Mesenchymal stem cell (in vitro differentiated cells and primary cell): ENCODE measurements around the gene GNAI2.

Source experiments
- DNase-seq: peaks from one replicate; pipeline ENCODE4 v3.0.0-alpha.2; 2013
- H2AFZ ChIP-seq: one replicate; pipeline ENCODE4 v1.6.1; 2013; ENCODE audit warnings: low read depth, mild to moderate bottlenecking, control low read depth, inconsistent platforms, low read length, moderate library complexity
- H2AK5ac ChIP-seq: 2 replicates; pipeline ENCODE4 v1.6.1; 2013; ENCODE audit warnings: low read length, moderate library complexity, mild to moderate bottlenecking, inconsistent platforms; ENCODE audit not compliant: severe bottlenecking
- H2BK120ac ChIP-seq: one replicate; pipeline ENCODE4 v1.6.1; 2013; ENCODE audit warnings: low read depth, mild to moderate bottlenecking, inconsistent platforms, low read length, moderate library complexity
- H2BK12ac ChIP-seq, 2 experiments: one replicate each; pipeline ENCODE4 v1.6.1; 2013; ENCODE audit warnings: inconsistent platforms in 2 of 2, low read length in 2 of 2, mild to moderate bottlenecking in 2 of 2, moderate library complexity in 2 of 2, control low read depth in 1 of 2
- H2BK15ac ChIP-seq: one replicate; pipeline ENCODE4 v1.6.1; 2013; ENCODE audit warnings: mild to moderate bottlenecking, low read depth, inconsistent platforms; ENCODE audit not compliant: poor library complexity, severe bottlenecking
- H2BK5ac ChIP-seq: 2 replicates; pipeline ENCODE4 v1.6.1; 2013; ENCODE audit warnings: low read depth, mild to moderate bottlenecking, low read length, control low read depth, inconsistent platforms; ENCODE audit not compliant: poor library complexity, severe bottlenecking
- H3K14ac ChIP-seq, 2 experiments: one replicate each; pipeline ENCODE4 v1.6.1; 2013; ENCODE audit warnings: inconsistent platforms in 2 of 2, low read length in 2 of 2, control low read depth in 1 of 2, mild to moderate bottlenecking in 1 of 2, moderate library complexity in 1 of 2
- H3K18ac ChIP-seq, 2 experiments: one replicate each; pipeline ENCODE4 v1.6.1; 2013; ENCODE audit warnings: inconsistent platforms in 2 of 2, low read length in 2 of 2, control low read depth in 1 of 2, low read depth in 1 of 2, mild to moderate bottlenecking in 1 of 2
- H3K23ac ChIP-seq, 2 experiments: one replicate each; pipeline ENCODE4 v1.6.1; 2013; ENCODE audit warnings: inconsistent platforms in 2 of 2, low read length in 2 of 2, mild to moderate bottlenecking in 2 of 2, moderate library complexity in 2 of 2, control low read depth in 1 of 2
- H3K27ac ChIP-seq: 2 replicates; pipeline ENCODE4 v1.5.1; 2013; ENCODE audit warnings: mild to moderate bottlenecking, moderate library complexity, low read length, control low read depth, inconsistent platforms; ENCODE audit not compliant: poor library complexity, severe bottlenecking
- H3K27me3 ChIP-seq, 2 experiments: 2 replicates each; pipeline versions ENCODE4 v1.6.1 to v1.7.0; 2013; ENCODE audit warnings: low read length in 2 of 2, mild to moderate bottlenecking in 2 of 2, moderate library complexity in 2 of 2, control low read depth in 1 of 2, inconsistent platforms in 1 of 2; ENCODE audit not compliant: control insufficient read depth in 1 of 2, insufficient read depth in 1 of 2
- H3K36me3 ChIP-seq, 2 experiments: 2 replicates each; pipeline versions ENCODE4 v1.6.1 to v1.7.0; 2013; ENCODE audit warnings: low read length in 2 of 2, control low read depth in 1 of 2, inconsistent platforms in 1 of 2, low read depth in 1 of 2, mild to moderate bottlenecking in 1 of 2; ENCODE audit not compliant: insufficient read depth in 2 of 2, control insufficient read depth in 1 of 2
- H3K4ac ChIP-seq, 2 experiments: one replicate each; pipeline ENCODE4 v1.6.1; 2013; ENCODE audit warnings: inconsistent platforms in 2 of 2, low read length in 2 of 2, mild to moderate bottlenecking in 2 of 2, moderate library complexity in 2 of 2, control low read depth in 1 of 2, low read depth in 1 of 2
- H3K4me1 ChIP-seq: 2 replicates; pipeline ENCODE4 v1.6.1; 2013; ENCODE audit warnings: low read depth, low read length, control low read depth; ENCODE audit not compliant: control insufficient read depth, insufficient read depth
- H3K4me2 ChIP-seq: 2 replicates; pipeline ENCODE4 v1.6.1; 2013; ENCODE audit warnings: low read length, mild to moderate bottlenecking, inconsistent platforms; ENCODE audit not compliant: poor library complexity, severe bottlenecking
- H3K4me3 ChIP-seq, 2 experiments: 2 replicates each; pipeline versions ENCODE4 v1.5.1 to v1.7.0; 2013; ENCODE audit warnings: low read length in 2 of 2, mild to moderate bottlenecking in 2 of 2, control low read depth in 1 of 2, low read depth in 1 of 2; ENCODE audit not compliant: insufficient read depth in 1 of 2
- H3K79me1 ChIP-seq: replicated peaks from 2 replicates; pipeline ENCODE4 v1.6.1; 2013; ENCODE audit warnings: mild to moderate bottlenecking, control low read depth, low read length, inconsistent platforms; ENCODE audit not compliant: poor library complexity, severe bottlenecking
- H3K9ac ChIP-seq: 2 replicates; pipeline ENCODE4 v1.7.0; 2013; ENCODE audit warnings: mild to moderate bottlenecking, low read length, moderate library complexity
- H3K9me3 ChIP-seq: 2 replicates; pipeline ENCODE4 v1.7.0; 2013; ENCODE audit warnings: mild to moderate bottlenecking, low read length; ENCODE audit not compliant: control insufficient read depth
- H4K8ac ChIP-seq: one replicate; pipeline ENCODE4 v1.6.1; 2013; ENCODE audit warnings: inconsistent platforms, mild to moderate bottlenecking, low read length, moderate library complexity
- H4K91ac ChIP-seq: one replicate; pipeline ENCODE4 v1.6.1; 2013; ENCODE audit warnings: mild to moderate bottlenecking, low read length, inconsistent platforms
- WGBS: methylation state at CpG from one replicate; pipeline ENCODE4 v1.1.7; 2013; ENCODE audit warnings: mixed read lengths; 5-methylcytosine and 5-hydroxymethylcytosine counted together

GNAI2 gene

GRCh38 chr3:50245251-50245745 is 9.3 kb downstream of the GNAI2 start:
- no peak overlapping the region for H2BK5ac ChIP-seq
- no peak overlapping the region for H3K14ac ChIP-seq
- peak overlapping the region in 1 of 2 experiments; percentile 63 for H3K4me3 ChIP-seq
- peak overlapping the region; percentile 38 to 72 for H2BK12ac ChIP-seq
- peaks cover 79% of the 10 kb centered on the region for H3K4me1 ChIP-seq
- no peak for DNase-seq
- peak overlapping the region in 1 of 2 experiments; percentile 80 for H3K18ac ChIP-seq
- no peaks in the 10 kb centered on the region for H3K27me3 ChIP-seq
- H2BK15ac ChIP-seq, result peak overlapping the region; percentile 60
- H3K9me3 ChIP-seq, result no peaks in the 10 kb centered on the region
- peak overlapping the region; percentile 92 for H4K8ac ChIP-seq
- H2AFZ ChIP-seq, result no peak overlapping the region
- peak overlapping the region; percentile 75 for H2AK5ac ChIP-seq
- H3K4me2 ChIP-seq, result peak overlapping the region; percentile 83
- H3K79me1 ChIP-seq, result no peaks in the 10 kb centered on the region
- peak overlapping the region; percentile 97 for H2BK120ac ChIP-seq
- WGBS, result 86% methylated on average over 16 of the region's 16 CpGs
- H3K9ac ChIP-seq, result peak overlapping the region; percentile 77
- H3K27ac ChIP-seq, result peak overlapping the region; percentile 96
- peak overlapping the region; percentile 93 for H4K91ac ChIP-seq
- peaks cover 26 to 67% of the 10 kb centered on the region in 2 experiments for H3K36me3 ChIP-seq
- no peak overlapping the region for H3K23ac ChIP-seq
- H3K4ac ChIP-seq, result peak overlapping the region; percentile 82 to 84

- peak overlapping the region; percentile 93 for H4K91ac ChIP-seq
- no peaks in the 10 kb centered on the region for H3K9me3 ChIP-seq
- H2BK120ac ChIP-seq, result peak overlapping the region; percentile 97
- H3K9ac ChIP-seq, result peak overlapping the region; percentile 77
- peak; percentile 87 for DNase-seq
- peak overlapping the region; percentile 75 for H2AK5ac ChIP-seq
- H3K4me3 ChIP-seq, result peak overlapping the region; percentile 33 to 63
- H3K23ac ChIP-seq, result peak overlapping the region in 1 of 2 experiments; percentile 34
- H3K18ac ChIP-seq, result peak overlapping the region; percentile 82 to 92
- H3K14ac ChIP-seq, result peak overlapping the region in 1 of 2 experiments; percentile 79
- peak overlapping the region; percentile 82 to 84 for H3K4ac ChIP-seq
- H3K4me2 ChIP-seq, result peak overlapping the region; percentile 83
- 4% methylated on average over 19 of the region's 25 CpGs for WGBS
- peak overlapping the region; percentile 77 for H2BK5ac ChIP-seq
- H2AFZ ChIP-seq, result no peak overlapping the region
- H2BK12ac ChIP-seq, result peak overlapping the region; percentile 49 to 72
- peak overlapping the region; percentile 60 for H2BK15ac ChIP-seq
- peaks cover 28 to 67% of the 10 kb centered on the region in 2 experiments for H3K36me3 ChIP-seq
- H4K8ac ChIP-seq, result peak overlapping the region; percentile 93
- peaks cover 78% of the 10 kb centered on the region for H3K4me1 ChIP-seq
- H3K79me1 ChIP-seq, result no peaks in the 10 kb centered on the region
- H3K27me3 ChIP-seq, result no peaks in the 10 kb centered on the region
- peak overlapping the region; percentile 96 for H3K27ac ChIP-seq
These were observed 10.0 kb downstream of the GNAI2 start for GRCh38 chr3:50245831-50246516.

- Histone ChIP-seq H3K79me1 (no peaks in the 10 kb centered on the region), H2BK12ac (peak overlapping the region in 1 of 2 experiments; percentile 61), H3K36me3 (peaks cover 30 to 67% of the 10 kb centered on the region in 2 experiments), H3K9ac (peak overlapping the region; percentile 77), H3K4me3 (peak overlapping the region in 1 of 2 experiments; percentile 57), H3K23ac (peak overlapping the region in 1 of 2 experiments; percentile 34), H4K91ac (peak overlapping the region; percentile 91), H2AFZ (no peak overlapping the region), H3K4ac (peak overlapping the region; percentile 39 to 70), H2BK120ac (peak overlapping the region; percentile 36), H3K18ac (peak overlapping the region; percentile 82 to 92), H3K4me2 (peak overlapping the region; percentile 83), H2AK5ac (peak overlapping the region; percentile 73), H3K9me3 (no peaks in the 10 kb centered on the region), H4K8ac (peak overlapping the region; percentile 93), H2BK15ac (peak overlapping the region; percentile 4), H3K27ac (peak overlapping the region; percentile 96), H3K4me1 (peaks cover 76% of the 10 kb centered on the region), H3K14ac (peak overlapping the region in 1 of 2 experiments; percentile 63), H3K27me3 (no peaks in the 10 kb centered on the region), H2BK5ac (peak overlapping the region; percentile 77)
- 34% methylated on average over 8 of the region's 10 CpGs for WGBS
- peak; percentile 92 for DNase-seq
These were observed 10.5 kb downstream of the GNAI2 start for GRCh38 chr3:50246517-50246954.

DNA sequence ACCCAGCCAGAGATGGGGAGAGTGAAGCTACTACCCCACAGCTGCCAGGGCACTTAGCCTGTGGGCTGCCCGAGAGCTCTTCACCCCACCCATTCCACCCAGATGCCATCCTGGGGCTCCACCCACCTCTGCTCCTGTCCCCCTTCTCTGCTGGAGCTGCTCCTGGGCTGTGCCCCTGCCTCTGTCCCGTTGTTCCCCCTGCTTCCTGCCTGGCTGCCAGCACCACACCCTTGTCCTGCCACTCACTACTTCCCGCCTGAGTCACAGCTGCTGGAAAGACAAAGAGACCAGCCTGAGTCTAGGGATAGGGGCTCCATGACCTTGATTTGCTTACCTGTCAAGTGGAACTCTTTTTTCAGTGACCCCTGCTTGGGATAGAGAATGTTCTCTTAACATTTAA is 12.4 kb downstream of the GNAI2 start:
- H3K4ac ChIP-seq, result no peak overlapping the region
- no peak overlapping the region for H2AFZ ChIP-seq
- H3K36me3 ChIP-seq, result peaks cover 40 to 73% of the 10 kb centered on the region in 2 experiments
- no peak overlapping the region for H4K91ac ChIP-seq
- H3K23ac ChIP-seq, result peak overlapping the region in 1 of 2 experiments; percentile 40
- H3K4me1 ChIP-seq, result peaks cover 68% of the 10 kb centered on the region
- H3K14ac ChIP-seq, result no peak overlapping the region
- peak overlapping the region; percentile 9 for H2BK120ac ChIP-seq
- H3K4me2 ChIP-seq, result no peak overlapping the region
- H3K9me3 ChIP-seq, result no peaks in the 10 kb centered on the region
- peak overlapping the region; percentile 47 for H3K9ac ChIP-seq
- peak overlapping the region in 1 of 2 experiments; percentile 51 for H2BK12ac ChIP-seq
- H3K27me3 ChIP-seq, result no peaks in the 10 kb centered on the region
- peak overlapping the region; percentile 17 for H2BK15ac ChIP-seq
- 33% methylated on average over 3 of the region's 3 CpGs for WGBS
- no peak for DNase-seq
- peak overlapping the region; percentile 5 to 47 for H3K18ac ChIP-seq
- no peak overlapping the region for H2BK5ac ChIP-seq
- peak overlapping the region; percentile 65 for H3K27ac ChIP-seq
- H3K4me3 ChIP-seq, result no peak overlapping the region
- peak overlapping the region; percentile 76 for H2AK5ac ChIP-seq
- no peaks in the 10 kb centered on the region for H3K79me1 ChIP-seq
- H4K8ac ChIP-seq, result peak overlapping the region; percentile 38
